Measurements from ENCODE around the gene PSD4. TPM values are rescaled to one million over a fixed set of nuclear protein-coding genes. Genes with fewer than 3 reads are reported as not detected.

The PSD4 gene
- total RNA-seq, 1 donor from 2014 or later = 319 TPM

- H3K27ac Mint-ChIP-seq = no peak overlapping the region
- H3K4me3 Mint-ChIP-seq (ENCODE audit: low read depth) = no peak overlapping the region
- intact Hi-C loops (cut with micrococcal nuclease) = no loop called here
- H3K36me3 Mint-ChIP-seq (ENCODE audit: low read depth) = no peaks in the 10 kb centered on the region
- peaks cover 5% of the 10 kb centered on the region for H3K27me3 Mint-ChIP-seq (ENCODE audit: low read depth)
- no peak for DNase-seq (ENCODE audit: low spot score)
- no peaks in the 10 kb centered on the region for H3K9me3 Mint-ChIP-seq
- H3K4me1 Mint-ChIP-seq (ENCODE audit: low read depth) = peaks cover 7% of the 10 kb centered on the region
Measured at GRCh38 chr2:113220970-113221708, 47.4 kb downstream of the PSD4 start.

GRCh38 chr2:113221846-113222245, 48.1 kb downstream of the PSD4 start:
- H3K36me3 Mint-ChIP-seq (ENCODE audit: low read depth) = no peaks in the 10 kb centered on the region
- intact Hi-C loops (cut with micrococcal nuclease) = no loop called here
- DNase-seq (ENCODE audit: low spot score) = no peak
- H3K4me1 Mint-ChIP-seq (ENCODE audit: low read depth) = peaks cover 7% of the 10 kb centered on the region
- H3K27me3 Mint-ChIP-seq (ENCODE audit: low read depth) = peaks cover 5% of the 10 kb centered on the region
- no peak overlapping the region for H3K4me3 Mint-ChIP-seq (ENCODE audit: low read depth)
- no peak overlapping the region for H3K27ac Mint-ChIP-seq
- no peaks in the 10 kb centered on the region for H3K9me3 Mint-ChIP-seq

GRCh38 chr2:113223813-113224212, 50.0 kb downstream of the PSD4 start:
- no peaks in the 10 kb centered on the region for H3K9me3 Mint-ChIP-seq
- no peak for DNase-seq (ENCODE audit: low spot score)
- H3K27me3 Mint-ChIP-seq (ENCODE audit: low read depth) = peaks cover 5% of the 10 kb centered on the region
- intact Hi-C loops (cut with micrococcal nuclease) = no loop called here
- no peak overlapping the region for H3K4me3 Mint-ChIP-seq (ENCODE audit: low read depth)
- no peak overlapping the region for H3K27ac Mint-ChIP-seq
- no peaks in the 10 kb centered on the region for H3K36me3 Mint-ChIP-seq (ENCODE audit: low read depth)
- H3K4me1 Mint-ChIP-seq (ENCODE audit: low read depth) = peaks cover 11% of the 10 kb centered on the region

GRCh38 chr2:113224647-113225236, 51.0 kb downstream of the PSD4 start:
- no peak for DNase-seq (ENCODE audit: low spot score)
- Mint-ChIP-seq H3K36me3 (ENCODE audit: low read depth) (no peaks in the 10 kb centered on the region), H3K27ac (no peak overlapping the region), H3K4me1 (ENCODE audit: low read depth) (peaks cover 19% of the 10 kb centered on the region), H3K27me3 (ENCODE audit: low read depth) (peaks cover 7% of the 10 kb centered on the region), H3K9me3 (no peaks in the 10 kb centered on the region), H3K4me3 (ENCODE audit: low read depth) (no peak overlapping the region)
- intact Hi-C loops (cut with micrococcal nuclease) = no loop called here

GRCh38 chr2:113225263-113226259, 51.8 kb downstream of the PSD4 start:
- DNase-seq (ENCODE audit: low spot score) = no peak
- no peaks in the 10 kb centered on the region for H3K36me3 Mint-ChIP-seq (ENCODE audit: low read depth)
- peaks cover 23% of the 10 kb centered on the region for H3K4me1 Mint-ChIP-seq (ENCODE audit: low read depth)
- intact Hi-C loops (cut with micrococcal nuclease) = no loop called here
- H3K27ac Mint-ChIP-seq = no peak overlapping the region
- H3K9me3 Mint-ChIP-seq = no peaks in the 10 kb centered on the region
- H3K4me3 Mint-ChIP-seq (ENCODE audit: low read depth) = no peak overlapping the region
- peaks cover 7% of the 10 kb centered on the region for H3K27me3 Mint-ChIP-seq (ENCODE audit: low read depth)

- Mint-ChIP-seq H3K4me3 (ENCODE audit: low read depth) (no peak overlapping the region), H3K27ac (no peak overlapping the region), H3K27me3 (ENCODE audit: low read depth) (peaks cover 7% of the 10 kb centered on the region), H3K9me3 (no peaks in the 10 kb centered on the region), H3K36me3 (ENCODE audit: low read depth) (no peaks in the 10 kb centered on the region), H3K4me1 (ENCODE audit: low read depth) (peaks cover 31% of the 10 kb centered on the region)
- no peak for DNase-seq (ENCODE audit: low spot score)
- intact Hi-C loops (cut with micrococcal nuclease) = no loop called here
Measured at GRCh38 chr2:113226462-113226861, 52.7 kb downstream of the PSD4 start.

- intact Hi-C loops (cut with micrococcal nuclease) = no loop called here
Measured at GRCh38 chr2:113227290-113227689, 53.5 kb downstream of the PSD4 start.

GRCh38 chr2:113227698-113228097, 53.9 kb downstream of the PSD4 start:
- Mint-ChIP-seq H3K9me3 (no peaks in the 10 kb centered on the region), H3K27ac (no peak overlapping the region), H3K4me3 (ENCODE audit: low read depth) (no peak overlapping the region), H3K27me3 (ENCODE audit: low read depth) (peaks cover 6% of the 10 kb centered on the region), H3K4me1 (ENCODE audit: low read depth) (peaks cover 36% of the 10 kb centered on the region), H3K36me3 (ENCODE audit: low read depth) (no peaks in the 10 kb centered on the region)
- no peak for DNase-seq (ENCODE audit: low spot score)
- intact Hi-C loops (cut with micrococcal nuclease) = no loop called here

More at GRCh38 chr2:113227290-113227689, 53.5 kb downstream of the PSD4 start:
- no peak for DNase-seq (ENCODE audit: low spot score)
- H3K4me3 Mint-ChIP-seq (ENCODE audit: low read depth) = no peak overlapping the region
- H3K36me3 Mint-ChIP-seq (ENCODE audit: low read depth) = no peaks in the 10 kb centered on the region
- peaks cover 6% of the 10 kb centered on the region for H3K27me3 Mint-ChIP-seq (ENCODE audit: low read depth)
- H3K9me3 Mint-ChIP-seq = no peaks in the 10 kb centered on the region
- H3K27ac Mint-ChIP-seq = no peak overlapping the region
- peaks cover 34% of the 10 kb centered on the region for H3K4me1 Mint-ChIP-seq (ENCODE audit: low read depth)

GRCh38 chr2:113228351-113228750, 54.6 kb downstream of the PSD4 start:
- no peak overlapping the region for H3K4me3 Mint-ChIP-seq (ENCODE audit: low read depth)
- intact Hi-C loops (cut with micrococcal nuclease) = no loop called here
- H3K9me3 Mint-ChIP-seq = no peaks in the 10 kb centered on the region
- H3K27ac Mint-ChIP-seq = no peak overlapping the region
- peaks cover 6% of the 10 kb centered on the region for H3K27me3 Mint-ChIP-seq (ENCODE audit: low read depth)
- peaks cover 36% of the 10 kb centered on the region for H3K4me1 Mint-ChIP-seq (ENCODE audit: low read depth)
- H3K36me3 Mint-ChIP-seq (ENCODE audit: low read depth) = no peaks in the 10 kb centered on the region
- no peak for DNase-seq (ENCODE audit: low spot score)

- H3K4me3 Mint-ChIP-seq (ENCODE audit: low read depth) = no peak overlapping the region
- intact Hi-C loops (cut with micrococcal nuclease) = no loop called here
- H3K27me3 Mint-ChIP-seq (ENCODE audit: low read depth) = peaks cover 6% of the 10 kb centered on the region
- peaks cover 42% of the 10 kb centered on the region for H3K4me1 Mint-ChIP-seq (ENCODE audit: low read depth)
- H3K36me3 Mint-ChIP-seq (ENCODE audit: low read depth) = no peaks in the 10 kb centered on the region
- DNase-seq (ENCODE audit: low spot score) = no peak
- H3K9me3 Mint-ChIP-seq = no peaks in the 10 kb centered on the region
- H3K27ac Mint-ChIP-seq = no peak overlapping the region
Measured at GRCh38 chr2:113228991-113229716, 55.4 kb downstream of the PSD4 start.

- Mint-ChIP-seq H3K27ac (no peak overlapping the region), H3K27me3 (ENCODE audit: low read depth) (peaks cover 4% of the 10 kb centered on the region), H3K36me3 (ENCODE audit: low read depth) (no peaks in the 10 kb centered on the region), H3K4me1 (ENCODE audit: low read depth) (peaks cover 43% of the 10 kb centered on the region), H3K9me3 (no peaks in the 10 kb centered on the region), H3K4me3 (ENCODE audit: low read depth) (no peak overlapping the region)
- intact Hi-C loops (cut with micrococcal nuclease) = no loop called here
- no peak for DNase-seq (ENCODE audit: low spot score)
Measured at GRCh38 chr2:113229795-113230194, 56.0 kb downstream of the PSD4 start.

- Mint-ChIP-seq H3K27ac (peak overlapping the region; percentile 78), H3K9me3 (no peaks in the 10 kb centered on the region), H3K27me3 (ENCODE audit: low read depth) (peaks cover 4% of the 10 kb centered on the region), H3K36me3 (ENCODE audit: low read depth) (no peaks in the 10 kb centered on the region), H3K4me3 (ENCODE audit: low read depth) (peak overlapping the region; percentile 6), H3K4me1 (ENCODE audit: low read depth) (peaks cover 43% of the 10 kb centered on the region)
- no peak for DNase-seq (ENCODE audit: low spot score)
- intact Hi-C loops (cut with micrococcal nuclease) = no loop called here
Measured at GRCh38 chr2:113230531-113230930, 56.8 kb downstream of the PSD4 start.
